NOMO-1 (cell line): ENCODE measurements around the gene HRH4.

Source experiments
- DNase-seq, 2 experiments: peaks; one replicate each; lab custom pipeline; 2025; ENCODE audit not compliant: unreplicated experiment in 2 of 2; lab: John Stamatoyannopoulos, UW

The HRH4 gene

DNA sequence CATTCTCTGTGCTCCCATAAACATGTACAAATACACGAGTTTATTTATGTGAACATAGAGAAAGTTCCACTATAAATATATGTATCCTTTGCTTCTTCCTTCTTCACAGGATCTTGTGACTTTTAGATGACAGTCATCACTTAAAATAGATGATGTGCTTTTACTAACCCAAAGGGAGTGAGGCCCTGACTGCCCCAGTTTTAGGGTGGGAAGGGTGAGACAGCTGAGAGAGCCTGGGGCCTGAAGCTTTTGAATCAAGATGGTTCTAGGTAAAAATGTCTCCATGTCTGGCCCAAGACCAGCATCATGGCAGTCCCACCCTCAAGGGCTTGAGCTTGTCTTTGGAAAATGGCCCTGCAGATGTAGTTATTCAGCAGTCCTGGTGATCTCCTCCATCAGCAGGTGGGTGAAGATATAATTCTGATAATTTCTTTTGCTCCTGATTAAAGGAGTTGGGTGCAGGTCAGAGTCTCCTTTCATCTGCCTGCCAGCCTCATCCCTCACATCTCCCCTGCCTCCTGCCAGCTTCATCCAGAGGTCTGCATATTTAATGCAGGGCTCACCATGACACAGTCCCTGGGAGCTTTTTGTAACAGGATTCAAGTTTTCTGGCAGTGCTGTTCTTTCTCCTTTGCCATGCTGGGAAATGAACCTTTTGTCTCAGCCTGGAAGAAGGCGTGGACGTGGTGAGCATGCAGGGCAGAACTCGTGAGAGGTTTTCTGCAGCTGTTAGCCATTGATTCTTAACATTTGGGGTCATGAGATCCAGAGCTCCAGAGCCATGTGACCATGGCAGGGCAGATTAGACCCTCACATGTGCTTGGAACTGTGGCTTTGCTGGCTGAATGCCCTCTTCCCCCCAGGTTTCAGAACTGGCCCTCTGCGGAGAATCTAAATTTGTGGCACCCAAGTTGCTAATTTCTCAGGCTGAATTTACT, 2.7 kb downstream of the HRH4 start:
- no peak for DNase-seq

DNA sequence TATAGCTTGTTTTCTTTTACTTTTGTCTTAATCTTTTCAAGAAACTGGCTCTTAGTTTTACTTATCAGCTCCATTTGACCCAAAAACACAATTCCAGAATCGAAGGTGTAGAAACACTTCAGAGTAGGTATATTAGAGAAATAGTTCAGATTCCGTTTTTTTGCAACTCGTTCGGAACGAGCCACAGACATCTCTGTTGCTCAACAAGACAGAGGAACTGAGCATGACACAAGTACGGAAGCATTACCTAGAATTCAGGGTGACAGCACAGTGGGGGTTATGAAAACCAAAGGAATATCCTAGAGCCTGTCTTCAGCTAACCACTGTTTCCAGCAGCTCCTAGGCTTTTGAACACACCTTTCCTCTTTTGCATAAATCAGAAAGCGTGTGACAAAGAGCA, 5.0 kb downstream of the HRH4 start:
- peak; percentile 69 to 87 for DNase-seq

DNA sequence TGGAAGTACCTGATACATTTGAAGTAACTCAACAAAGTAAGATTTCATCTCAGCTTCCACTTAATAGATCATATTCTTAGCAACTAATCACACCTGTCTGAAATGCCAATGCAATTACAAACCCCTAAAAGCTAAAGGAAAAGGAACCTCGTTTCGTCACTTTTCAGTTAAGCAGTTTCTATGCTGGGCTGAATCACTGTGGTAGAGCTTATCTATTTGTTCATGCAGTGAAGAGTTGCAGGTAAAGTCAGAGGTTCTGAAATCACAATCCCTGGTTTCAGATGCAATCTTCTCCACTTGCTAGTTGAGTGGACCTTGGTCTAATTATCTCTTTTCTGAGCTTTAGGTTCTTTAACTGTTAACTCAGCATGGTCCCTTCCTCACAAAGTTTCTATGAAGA, 6.3 kb downstream of the HRH4 start:
- DNase-seq, result peak in 1 of 2 experiments; percentile 59

DNA sequence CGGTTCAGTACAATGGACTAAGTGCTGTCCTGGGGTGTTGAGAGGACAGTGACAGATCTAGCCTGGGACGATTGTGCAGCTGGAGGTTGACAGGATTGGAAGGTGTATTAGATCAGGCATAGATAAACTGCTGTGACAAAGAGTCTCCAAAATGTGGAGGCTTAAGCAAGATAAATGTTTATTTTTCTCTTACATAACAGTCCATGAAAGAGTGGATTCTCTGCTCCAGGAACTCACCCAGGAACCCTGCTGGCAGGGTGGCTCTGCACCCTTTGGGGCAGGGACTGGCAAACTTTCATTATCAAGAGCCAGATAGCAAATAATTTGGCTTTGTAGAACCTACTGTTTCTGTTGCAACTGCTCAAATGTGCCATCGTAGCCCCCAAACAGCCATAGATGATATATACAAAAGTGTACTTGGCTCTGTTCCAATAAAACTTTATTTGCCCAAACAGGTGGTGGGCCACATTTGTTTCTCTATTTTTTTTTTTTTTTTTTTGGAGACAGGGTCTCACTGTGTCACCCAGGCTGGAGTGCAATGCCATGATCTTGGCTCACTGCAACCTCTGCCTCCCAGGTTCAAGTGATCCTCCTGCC, 9.7 kb downstream of the HRH4 start:
- DNase-seq, result no peak

DNA sequence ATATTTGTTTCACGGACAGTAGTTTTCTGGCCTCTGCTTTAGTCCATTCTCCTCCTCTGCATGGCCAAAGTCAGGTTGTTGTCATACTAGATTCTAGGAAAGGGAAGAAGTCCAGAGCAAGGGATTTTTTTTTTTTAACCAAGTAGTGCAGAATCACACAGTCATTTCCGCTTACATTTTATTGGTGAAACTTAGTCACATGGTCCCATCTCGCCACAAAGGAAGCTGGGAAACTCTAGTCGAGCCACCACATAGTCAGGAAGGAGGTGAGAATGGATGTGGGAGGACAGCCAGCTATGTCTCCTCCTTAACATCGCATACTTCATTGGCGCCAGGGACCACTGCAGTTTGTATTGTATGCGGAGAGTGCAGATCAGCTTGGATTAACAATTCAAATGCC, 10.4 kb downstream of the HRH4 start:
- no peak for DNase-seq

DNA sequence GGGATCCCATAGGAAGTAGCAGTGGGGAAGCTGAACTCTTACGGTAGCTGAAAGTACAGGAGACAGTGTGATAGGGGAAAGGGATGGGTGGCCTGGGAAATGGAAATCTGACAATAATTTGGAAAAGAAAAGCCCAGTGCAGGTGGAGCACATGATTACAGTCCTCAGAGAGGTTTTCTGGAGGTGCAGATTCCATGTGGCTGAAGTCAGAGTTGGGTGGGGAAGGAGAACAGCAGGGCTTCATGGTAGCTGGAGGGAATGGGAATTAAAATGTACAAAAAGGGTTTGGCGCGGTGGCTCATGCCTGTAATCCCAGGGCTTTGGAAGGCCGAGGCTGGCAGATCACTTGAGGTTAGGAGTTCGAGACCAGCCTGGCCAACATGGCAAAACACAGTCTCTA, 12.2 kb downstream of the HRH4 start:
- DNase-seq, result no peak

DNA sequence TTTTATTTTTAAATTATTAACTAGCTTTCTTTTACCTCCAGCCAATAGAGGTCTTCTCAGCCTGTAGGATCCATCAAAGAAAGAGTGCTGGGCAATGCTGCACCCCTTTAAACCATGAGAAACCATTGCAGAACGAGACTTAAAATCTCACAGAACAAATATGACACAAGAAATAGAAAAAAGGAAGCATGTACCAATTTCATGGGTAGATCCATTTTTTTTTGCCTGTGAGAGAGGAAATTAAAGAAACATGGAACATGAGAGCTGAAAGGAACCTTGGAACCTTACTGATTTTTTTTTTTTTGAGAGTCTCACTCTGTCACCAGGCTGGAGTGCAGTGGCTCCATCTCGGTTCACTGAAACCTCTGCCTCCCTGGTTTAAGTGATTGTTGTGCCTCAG, 14.0 kb downstream of the HRH4 start:
- DNase-seq, result peak in 1 of 2 experiments; percentile 37

DNA sequence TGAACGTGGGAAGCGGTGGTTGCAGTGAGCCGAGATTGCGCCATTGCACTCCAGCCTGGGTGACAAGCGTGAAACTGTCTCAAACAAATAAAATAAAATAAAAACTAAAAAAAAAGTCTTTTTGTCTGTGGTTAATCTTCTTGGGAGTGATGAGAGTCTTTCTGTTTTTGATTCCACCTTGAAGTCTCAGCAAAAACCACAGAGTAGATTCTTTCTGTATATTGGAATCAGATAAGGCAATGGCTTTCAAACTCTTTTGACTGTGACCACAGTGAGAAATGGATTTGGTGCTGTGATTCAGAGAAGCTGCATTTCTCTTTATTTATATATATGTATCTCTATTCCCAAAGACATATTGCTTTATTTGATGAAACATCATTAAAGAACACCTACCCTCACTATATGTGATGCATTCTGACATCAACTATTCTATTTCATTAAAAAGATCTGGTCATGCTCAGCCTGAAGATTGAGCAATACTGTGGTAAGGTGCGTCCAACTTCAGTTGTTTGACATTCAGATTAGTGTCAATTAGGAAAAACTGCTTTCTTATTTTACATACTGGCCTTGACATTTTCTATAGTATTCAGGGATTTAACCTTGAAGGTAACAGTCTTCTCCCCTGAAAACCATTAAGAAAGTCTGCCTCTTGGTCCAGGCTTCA, 15.6 kb downstream of the HRH4 start:
- no peak for DNase-seq

DNA sequence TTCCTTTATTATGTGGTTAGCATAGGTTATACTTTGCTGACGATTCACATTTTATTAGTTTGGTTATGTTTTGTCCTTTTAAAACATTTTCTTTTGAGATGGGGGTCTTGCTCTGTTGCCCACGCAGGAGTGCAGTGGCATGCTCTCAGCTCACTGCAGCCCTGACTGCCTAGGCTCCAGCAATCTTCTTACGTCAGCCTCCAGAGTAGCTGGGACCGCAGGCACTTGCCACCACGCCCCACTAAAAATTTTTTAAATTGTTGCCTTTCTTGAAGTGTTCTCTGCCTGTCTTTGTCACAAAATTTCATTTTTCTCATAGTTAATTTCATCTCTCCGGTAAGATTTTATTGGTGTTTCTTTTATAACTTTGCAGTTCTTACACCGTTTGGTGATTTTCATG, 18.9 kb downstream of the HRH4 start:
- no peak for DNase-seq

DNA sequence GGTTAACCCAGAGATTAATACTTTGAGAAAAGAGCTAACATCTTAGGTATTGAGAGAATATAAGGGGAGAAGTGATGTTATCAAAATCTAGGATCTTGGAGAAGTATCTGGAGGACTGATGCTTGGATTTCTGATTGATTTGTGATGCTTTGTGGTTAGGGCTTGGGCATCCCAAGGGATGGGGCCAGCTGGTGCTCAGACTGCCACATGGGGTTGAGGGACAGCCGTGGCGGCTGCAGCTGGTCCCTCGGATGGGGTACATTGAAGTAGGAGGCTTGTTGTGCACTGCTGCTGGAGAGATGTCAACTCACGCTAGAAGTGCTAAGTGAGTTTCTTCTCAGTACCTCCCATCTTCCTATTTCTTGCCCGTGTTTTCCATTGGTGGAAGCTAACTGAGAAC, 22.4 kb downstream of the HRH4 start:
- DNase-seq, result no peak

DNA sequence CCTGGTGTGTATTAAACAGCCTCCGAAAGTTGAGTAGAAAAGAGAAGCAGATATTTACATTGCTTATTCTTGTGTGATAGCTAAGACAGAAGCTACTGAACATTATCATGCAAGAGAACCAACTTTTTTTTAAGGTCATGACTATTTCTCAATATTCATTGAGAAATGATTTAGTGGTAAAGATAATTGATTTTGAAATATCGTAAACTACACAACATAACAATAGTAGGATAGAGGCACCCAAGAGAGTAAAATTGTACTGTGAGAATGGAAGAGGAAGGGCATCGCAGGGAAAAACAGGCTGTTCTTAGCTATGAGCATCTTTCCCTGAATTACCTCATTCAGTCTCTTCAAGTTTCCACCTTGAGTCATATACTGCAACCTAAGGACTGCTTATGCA, 25.2 kb downstream of the HRH4 start:
- peak in 1 of 2 experiments; percentile 25 for DNase-seq

DNA sequence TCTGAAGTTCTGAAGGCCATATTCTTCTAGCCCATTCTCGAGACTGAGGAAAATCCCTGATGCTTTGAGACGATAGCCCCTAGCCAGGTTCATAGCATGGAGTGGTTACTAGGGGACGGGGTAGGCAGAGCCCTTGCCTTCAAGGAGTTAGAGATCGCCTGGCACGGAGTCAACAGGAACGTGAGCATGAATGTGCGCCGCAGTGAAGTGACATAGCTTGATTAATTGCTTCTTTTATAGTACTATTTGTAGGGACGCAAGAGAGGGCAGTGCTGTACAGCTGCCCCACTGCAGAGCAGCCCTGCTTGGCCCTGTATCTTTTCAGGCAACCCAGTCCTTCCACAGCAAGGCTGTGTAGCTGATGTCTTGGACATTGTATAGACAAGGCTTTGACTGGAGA, 26.2 kb downstream of the HRH4 start:
- DNase-seq, result no peak

DNA sequence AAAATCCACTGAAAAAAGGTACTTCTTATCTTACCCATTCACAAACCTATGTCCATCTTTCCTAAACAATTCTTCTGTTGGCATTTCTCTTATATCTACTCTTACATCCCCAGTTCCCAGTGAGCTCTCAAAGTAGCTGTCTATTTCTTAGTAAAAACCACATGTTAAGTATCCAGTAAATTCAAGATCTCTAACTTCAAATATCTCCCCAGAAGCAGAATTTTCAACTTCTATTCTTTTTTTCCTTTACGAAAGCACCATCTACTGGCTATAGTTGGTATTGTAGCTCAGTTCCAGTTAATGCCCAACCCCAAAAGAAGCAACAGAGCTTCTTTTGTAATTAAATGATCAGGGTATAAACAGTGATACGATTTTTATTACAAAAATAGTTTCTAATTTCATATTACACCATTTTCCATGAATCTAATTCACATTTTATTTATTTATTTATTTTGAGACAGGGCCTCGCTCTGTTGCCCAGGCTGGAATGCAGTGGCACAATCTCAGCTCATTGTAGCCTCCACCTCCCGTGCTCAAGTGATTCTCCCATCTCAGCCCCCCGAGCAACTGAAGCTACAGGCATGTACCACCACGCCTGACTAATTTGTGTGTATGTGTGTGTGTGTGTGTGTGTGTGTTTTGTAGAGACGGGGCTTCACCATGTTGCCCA, 28.5 kb downstream of the HRH4 start:
- peak; percentile 41 to 69 for DNase-seq

DNA sequence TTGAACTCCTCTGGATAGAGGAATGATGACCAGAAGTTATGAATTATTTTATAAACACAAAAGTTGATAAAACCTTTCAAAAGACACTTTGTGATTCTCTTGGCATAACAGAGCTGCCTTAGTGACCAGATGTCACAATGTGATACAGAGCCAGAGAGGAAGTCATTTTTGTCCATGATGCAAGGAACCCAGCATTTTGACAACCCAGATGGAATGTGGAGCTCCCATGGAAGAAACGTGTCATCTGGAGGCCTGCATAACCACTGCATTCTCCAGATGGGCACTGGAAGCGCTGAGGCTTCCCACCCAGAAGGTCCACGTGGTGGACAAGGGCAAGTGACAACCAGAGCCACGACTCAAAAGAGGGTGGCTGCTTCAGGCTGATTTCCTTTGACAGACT, 30.1 kb downstream of the HRH4 start:
- peak; percentile 9 to 67 for DNase-seq

DNA sequence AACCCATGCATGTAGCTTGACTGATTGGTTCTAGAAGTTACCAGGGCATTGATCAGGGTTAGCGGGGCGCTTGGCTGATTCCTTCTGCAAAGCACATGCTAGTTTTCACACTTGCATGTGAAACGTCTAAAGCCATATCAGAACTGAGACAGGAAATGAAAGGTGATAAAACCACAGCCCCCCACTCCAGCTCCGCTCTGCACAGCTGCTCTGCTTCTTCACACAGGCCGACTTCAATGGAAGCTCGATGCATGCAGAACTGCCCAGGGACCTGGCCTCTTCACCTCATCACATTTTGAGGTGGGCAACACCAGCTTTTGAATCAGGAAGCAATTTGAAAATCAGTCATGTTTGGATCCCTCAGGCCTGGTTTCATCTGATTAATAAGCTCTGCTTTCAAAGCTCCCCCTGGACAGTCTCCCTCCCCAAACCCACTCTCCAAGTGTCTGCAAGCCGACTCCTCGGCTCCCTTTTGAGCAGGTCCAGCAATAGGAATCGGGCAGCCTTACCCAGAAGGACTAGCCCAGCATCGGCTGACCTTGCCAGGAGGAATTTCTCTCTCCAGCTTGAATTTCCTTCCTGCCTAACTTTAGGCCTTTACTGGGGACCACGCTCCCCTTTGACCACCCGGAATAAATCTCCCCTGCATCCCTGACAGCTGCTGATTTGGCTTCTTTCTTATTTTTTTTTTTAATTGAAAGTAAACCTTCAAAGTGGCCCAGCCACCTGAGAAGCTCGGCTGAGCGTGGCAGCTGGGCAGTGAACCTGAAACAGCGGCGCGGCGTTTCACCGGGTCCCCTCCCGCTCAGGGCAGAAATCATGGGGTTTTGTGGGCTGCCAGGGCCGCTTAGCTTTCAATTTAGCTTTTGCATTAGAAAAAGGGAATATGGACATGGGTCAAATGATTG, 31.7 kb downstream of the HRH4 start:
- no peak for DNase-seq

DNA sequence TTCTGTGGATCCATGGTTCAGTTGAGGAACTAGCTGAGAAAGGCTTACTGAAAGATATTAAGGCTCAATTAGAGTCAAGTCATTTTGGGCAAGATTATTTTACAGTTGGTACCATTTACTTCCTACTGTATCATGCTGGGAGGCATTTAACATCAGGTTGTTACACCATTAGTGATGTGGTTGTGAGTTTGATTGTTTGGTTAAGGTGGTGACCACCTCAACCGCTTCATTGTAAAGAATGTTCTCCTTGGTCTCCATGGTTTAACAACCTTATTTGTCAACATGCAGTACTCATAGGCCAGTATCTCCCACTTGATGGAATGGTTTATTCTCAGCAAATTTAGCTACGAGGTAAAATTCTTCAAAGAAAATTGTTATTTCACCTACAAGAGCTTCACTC, 34.1 kb downstream of the HRH4 start:
- DNase-seq, result no peak

DNA sequence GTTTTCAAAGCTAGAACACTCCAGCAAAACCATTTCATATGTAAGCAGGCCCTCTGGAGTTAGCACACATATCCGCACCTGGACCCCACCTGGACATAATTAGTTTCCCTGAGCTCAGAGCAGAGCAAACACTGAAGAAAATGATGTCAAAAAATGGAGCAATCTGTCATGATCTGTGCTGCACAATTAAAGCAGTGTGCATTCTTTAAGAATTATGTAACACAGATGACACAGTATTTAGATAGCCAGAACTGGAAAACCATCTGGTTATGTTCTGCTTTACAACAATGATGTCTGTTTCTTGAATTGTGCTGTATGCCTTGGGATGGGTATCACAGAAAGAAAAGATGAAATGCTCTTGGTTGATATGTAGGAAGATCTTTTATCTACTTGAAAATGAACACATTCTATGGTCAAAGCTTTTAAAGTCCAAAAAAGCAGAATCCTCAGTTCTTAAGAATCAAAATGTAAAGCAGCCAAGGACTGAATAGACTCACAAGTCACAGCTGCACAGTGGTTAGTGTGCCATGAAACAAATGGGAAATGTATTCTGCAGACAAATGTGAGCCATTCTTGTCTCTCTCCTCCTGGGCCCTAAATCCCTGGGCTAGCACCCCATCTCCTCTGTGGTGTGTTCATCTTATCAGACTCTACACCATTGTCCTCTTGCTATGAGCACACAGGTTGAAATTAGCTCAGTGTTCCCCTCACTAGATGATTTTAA, 36.8 kb downstream of the HRH4 start:
- DNase-seq, result no peak

DNA sequence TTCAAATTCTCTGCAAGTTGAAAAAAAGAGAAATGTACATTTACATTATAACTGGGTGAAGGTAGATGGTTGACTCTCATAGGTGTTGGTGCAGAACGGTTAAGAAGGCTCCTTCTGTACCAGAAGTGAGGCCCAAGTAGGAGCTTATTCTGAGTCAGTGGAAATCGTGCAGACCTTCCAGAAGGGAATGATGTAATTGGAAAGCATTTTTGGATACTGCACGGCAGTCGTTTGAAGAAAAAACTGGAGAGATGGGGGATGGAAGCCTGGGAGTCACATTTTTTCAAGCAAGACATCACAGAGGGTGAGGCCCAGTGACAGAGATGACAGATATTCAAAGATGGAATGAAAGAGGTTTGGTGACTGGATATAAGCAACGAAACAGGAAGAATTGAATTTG, 39.4 kb downstream of the HRH4 start:
- no peak for DNase-seq

DNA sequence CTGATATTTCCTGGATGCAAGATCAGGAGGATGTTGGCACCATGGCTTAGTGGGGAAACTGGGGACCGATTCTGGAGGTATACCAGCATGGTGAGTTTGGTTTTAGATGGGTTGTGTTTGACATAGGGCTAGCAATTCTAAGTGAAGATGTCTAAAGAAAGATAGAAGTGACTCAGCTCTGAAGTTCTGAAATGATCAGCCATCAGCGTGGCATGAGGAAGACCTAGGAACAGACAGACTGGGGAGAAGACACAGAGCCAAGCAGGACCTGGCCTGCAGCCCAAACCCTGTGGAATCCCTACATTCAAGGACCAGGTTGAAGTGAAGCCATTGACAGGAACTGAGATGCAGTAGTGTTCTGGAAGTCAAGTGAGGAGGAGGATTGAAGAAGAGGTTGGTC, 39.8 kb downstream of the HRH4 start:
- no peak for DNase-seq

DNA sequence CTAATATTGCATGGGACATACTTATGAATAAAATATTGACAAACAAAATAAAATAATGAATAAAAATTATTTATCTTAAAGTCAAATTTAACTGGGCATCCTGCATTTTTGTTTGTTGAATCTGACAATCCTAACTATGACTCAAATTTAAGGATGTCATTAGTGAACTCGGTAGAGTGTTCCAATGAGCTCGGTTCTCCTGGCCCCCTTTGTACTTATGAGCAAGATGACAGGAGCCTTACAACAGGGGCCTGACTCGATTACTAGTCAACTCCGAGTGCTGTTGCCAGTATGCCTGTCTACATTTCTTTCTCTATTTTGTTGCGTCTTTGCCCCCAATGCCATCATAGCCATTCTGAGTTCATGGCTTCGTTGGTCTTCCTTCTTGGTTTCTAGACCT, 40.3 kb downstream of the HRH4 start:
- DNase-seq, result no peak
